K562 (cell line): Measurements from ENCODE around the gene GATA5. TPM values are rescaled to one million over a fixed set of nuclear protein-coding genes. Genes with fewer than 3 reads are reported as not detected.

Experiments used
- CREB1 ChIP-seq, 2 experiments: sonication (generic) in 1 of 2; formaldehyde crosslinking in 1 of 2; IDR thresholded peaks; 2 replicates each; pipeline versions ENCODE4 v1.6.1 to v1.8.0; 2012 to 2022; ENCODE audit warnings: inconsistent platforms in 1 of 2, mild to moderate bottlenecking in 1 of 2, missing genetic modification reagents in 1 of 2, moderate library complexity in 1 of 2
- CREBBP ChIP-seq: IDR thresholded peaks from one replicate; pipeline ENCODE4 v1.6.1; 2012; ENCODE audit warnings: low read depth, mild to moderate bottlenecking, control low read depth, inconsistent platforms, low read length
- HMG20B ChIP-seq: fragments of 250-450 bp; sonication (Bioruptor Pico); IDR thresholded peaks from 2 replicates; pipeline ENCODE4 v1.5.0; 2021; ENCODE audit warnings: mild to moderate bottlenecking
- HNRNPH1 ChIP-seq: fragments of 200-400 bp; formaldehyde crosslinking; optimal IDR thresholded peaks from 2 replicates; pipeline ENCODE3; 2017; ENCODE audit warnings: low read depth, mild to moderate bottlenecking, low read length, moderate library complexity
- JUND ChIP-seq, 2 experiments: IDR thresholded peaks; 2 replicates in 1 of 2; 3 replicates in 1 of 2; pipeline ENCODE4 v1.6.1; 2011; ENCODE audit warnings: borderline replicate concordance in 2 of 2, low read depth in 2 of 2, low read length in 2 of 2, improper control_type of control experiment in 1 of 2, missing biosample characterization in 1 of 2, missing genetic modification characterization in 1 of 2, missing genetic modification reagents in 1 of 2
- KAT8 ChIP-seq: fragments of 450-650 bp; IDR thresholded peaks from 2 replicates; pipeline ENCODE4 v1.6.1; 2016; ENCODE audit warnings: low read depth, mild to moderate bottlenecking
- MXI1 ChIP-seq: IDR thresholded peaks from 2 replicates; pipeline ENCODE4 v1.6.1; 2011; ENCODE audit warnings: low read depth, mild to moderate bottlenecking, improper control_type of control experiment, low read length
- NEUROD1 ChIP-seq: fragments of 150-350 bp; IDR thresholded peaks from 2 replicates; pipeline ENCODE4 v1.6.1; 2014; ENCODE audit warnings: borderline replicate concordance, low read length, low read depth; ENCODE audit not compliant: partially characterized antibody
- SIRT6 ChIP-seq: IDR thresholded peaks from one replicate; pipeline ENCODE4 v1.6.1; 2012; ENCODE audit warnings: low read depth, mild to moderate bottlenecking, control low read depth, inconsistent platforms, low read length, moderate library complexity
- SP1 ChIP-seq: sonication (generic); formaldehyde crosslinking; IDR thresholded peaks from 2 replicates; pipeline ENCODE4 v1.8.1; 2022; ENCODE audit warnings: mild to moderate bottlenecking, missing genetic modification reagents
- ZNF551 ChIP-seq: fragments of 250-450 bp; sonication (Bioruptor Pico); IDR thresholded peaks from 2 replicates; pipeline ENCODE4 v1.5.0; 2021; ENCODE audit warnings: mild to moderate bottlenecking, moderate library complexity
- polyA plus RNA-seq, 8 experiments: library from polyadenylated mRNA; depleted of rRNA in 4 of 8; stranded (reverse) in 5 of 8; unstranded in 3 of 8; fragments of >200 nt; fragmentation: Nextera tagmentation in 2 of 8; fragmentation: Illumina TruSeq in 1 of 8; extraction: Ambion mirVana in 2 of 8; extraction: Trizol in 1 of 8; gene quantifications; 2 replicates each; pipeline versions ENCODE4 v1.2.1 to v1.2.3, GENCODE V29; 2011 to 2014; ENCODE audit warnings: inconsistent platforms in 1 of 8, missing spikeins in 1 of 8
- total RNA-seq, 7 experiments: library from RNA; depleted of rRNA in 6 of 7; stranded (reverse); fragments of >200 nt in 6 of 7; fragmentation: Illumina TruSeq in 2 of 7; extraction: Trizol in 2 of 7; gene quantifications; 2 replicates each; pipeline versions ENCODE4 v1.2.1 to v1.2.3, GENCODE V29; 2011 to 2021; ENCODE audit warnings: low replicate concordance in 1 of 7
- TF ChIP-seq, protein P1 (sequence below), 3 experiments: fragments of 200-800 bp in 1 of 3; sonication (Bioruptor generic) in 1 of 3; sonication (generic) in 1 of 3; formaldehyde crosslinking in 1 of 3; IDR thresholded peaks; 2 replicates each; pipeline versions ENCODE4 v1.6.1 to v1.8.0; 2016 to 2022; ENCODE audit warnings: mild to moderate bottlenecking in 2 of 3, missing compliant biosample characterization in 2 of 3, missing genetic modification characterization in 2 of 3, missing genetic modification reagents in 1 of 3
- TF ChIP-seq, protein P2 (sequence below), 3 experiments: IDR thresholded peaks in 2 of 3; conservative IDR thresholded peaks in 1 of 3; 2 replicates each; pipeline ENCODE4 v1.5.1; 2011 to 2012; ENCODE audit warnings: low read length in 3 of 3, mild to moderate bottlenecking in 3 of 3, control low read depth in 2 of 3, improper control_type of control experiment in 1 of 3, inconsistent platforms in 1 of 3, low read depth in 1 of 3, mixed read lengths in 1 of 3, moderate library complexity in 1 of 3; ENCODE audit not compliant: insufficient read depth in 2 of 3
- TF ChIP-seq, protein P3 (sequence below), 2 experiments: IDR thresholded peaks; 2 replicates each; pipeline ENCODE4 v1.6.1; 2011; ENCODE audit warnings: borderline replicate concordance in 1 of 2, control low read depth in 1 of 2, low read depth in 1 of 2, low read length in 1 of 2, mild to moderate bottlenecking in 1 of 2, mixed read lengths in 1 of 2, moderate library complexity in 1 of 2; ENCODE audit not compliant: insufficient read depth in 1 of 2, insufficient read length in 1 of 2, poor library complexity in 1 of 2, severe bottlenecking in 1 of 2; ENCODE audit errors: extremely low read depth in 1 of 2
- TF ChIP-seq, protein P4 (sequence below): fragments of 250-450 bp; sonication (Bioruptor Pico); IDR thresholded peaks from 2 replicates; pipeline ENCODE4 v1.4.0; 2020; ENCODE audit warnings: mild to moderate bottlenecking, moderate library complexity, borderline replicate concordance
- TF ChIP-seq, protein P5 (sequence below): fragments of 200-800 bp; sonication (Bioruptor generic); IDR thresholded peaks from 2 replicates; pipeline ENCODE4 v1.6.1; 2017; ENCODE audit warnings: missing genetic modification characterization, missing compliant biosample characterization

Gene GATA5
- total and polyA plus RNA-seq, 9 of the 15 experiments (the other 6 are each of a cell fraction or from before 2014, with no cell fraction given), result 0.09 to 0.57 (median 0.20) TPM; not detected in 3

DNA sequence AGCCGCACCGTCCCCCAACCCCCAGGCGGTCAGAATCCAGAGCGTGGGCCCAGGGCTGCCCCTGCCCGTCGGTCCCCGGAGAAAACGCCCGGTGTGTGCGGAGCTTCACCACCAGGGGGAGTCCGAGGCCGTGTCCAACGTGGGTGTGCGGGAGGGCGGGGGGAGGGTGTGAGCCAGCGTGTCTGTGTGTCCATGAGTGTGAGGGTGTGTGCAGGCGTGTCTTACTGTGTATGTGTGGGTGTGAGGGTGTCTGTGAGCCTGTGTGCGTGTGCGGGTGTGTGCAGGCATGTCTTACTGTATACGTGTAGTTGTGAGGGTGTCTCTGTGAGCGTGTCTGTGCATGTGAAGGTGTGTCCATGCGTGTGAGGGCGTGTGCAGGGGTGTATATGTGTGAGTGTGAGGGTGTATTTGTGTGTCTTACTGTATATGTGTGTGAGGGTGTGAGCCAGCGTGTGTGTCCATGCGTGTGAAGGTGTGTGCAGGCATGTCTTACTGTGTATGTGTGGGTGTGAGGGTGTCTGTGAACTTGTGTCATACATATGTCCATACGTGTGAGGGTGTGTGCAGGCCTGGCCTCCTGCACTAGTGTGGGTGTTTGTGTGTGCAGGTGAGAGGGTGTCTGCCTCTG is 24.6 kb upstream of the GATA5 start (continued):
- TF ChIP-seq MXI1 (no peak), KAT8 (no peak), SIRT6 (no peak), CREB1 (IDR thresholded peaks at IDR 0.05) (no peak), CREB1 (CRISPR knock-in tag; IDR thresholded peaks at IDR 0.05) (peak; percentile 26; the same call in 1 of the 2 replicates), NEUROD1 (no peak), CREBBP (no peak), HNRNPH1 (no peak), JUND (IDR thresholded peaks at IDR 0.05; ENCODE audit: borderline replicate concordance, low read depth, low read length) (peak; percentile 26; the same call in 1 of the 2 replicates), JUND (tag; IDR thresholded peaks at IDR 0.05; ENCODE audit: borderline replicate concordance, low read depth, low read length) (no peak; the same call in 1 of the 3 replicates), HMG20B (CRISPR knock-in tag) (no peak), SP1 (CRISPR knock-in tag) (0 out of 2 replicates have a peak, but pooled peaks have one; percentile 42), ZNF551 (no peak)
- TF ChIP-seq, protein P1, sequence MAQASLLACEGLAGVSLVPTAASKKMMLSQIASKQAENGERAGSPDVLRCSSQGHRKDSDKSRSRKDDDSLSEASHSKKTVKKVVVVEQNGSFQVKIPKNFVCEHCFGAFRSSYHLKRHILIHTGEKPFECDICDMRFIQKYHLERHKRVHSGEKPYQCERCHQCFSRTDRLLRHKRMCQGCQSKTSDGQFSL (CRISPR knock-in tag; IDR thresholded peaks at IDR 0.05), result 0 out of 2 replicates have a peak, but pooled peaks have one; percentile 43
- TF ChIP-seq, protein P1 (tag; IDR thresholded peaks at IDR 0.05), result no peak
- TF ChIP-seq, protein P2, sequence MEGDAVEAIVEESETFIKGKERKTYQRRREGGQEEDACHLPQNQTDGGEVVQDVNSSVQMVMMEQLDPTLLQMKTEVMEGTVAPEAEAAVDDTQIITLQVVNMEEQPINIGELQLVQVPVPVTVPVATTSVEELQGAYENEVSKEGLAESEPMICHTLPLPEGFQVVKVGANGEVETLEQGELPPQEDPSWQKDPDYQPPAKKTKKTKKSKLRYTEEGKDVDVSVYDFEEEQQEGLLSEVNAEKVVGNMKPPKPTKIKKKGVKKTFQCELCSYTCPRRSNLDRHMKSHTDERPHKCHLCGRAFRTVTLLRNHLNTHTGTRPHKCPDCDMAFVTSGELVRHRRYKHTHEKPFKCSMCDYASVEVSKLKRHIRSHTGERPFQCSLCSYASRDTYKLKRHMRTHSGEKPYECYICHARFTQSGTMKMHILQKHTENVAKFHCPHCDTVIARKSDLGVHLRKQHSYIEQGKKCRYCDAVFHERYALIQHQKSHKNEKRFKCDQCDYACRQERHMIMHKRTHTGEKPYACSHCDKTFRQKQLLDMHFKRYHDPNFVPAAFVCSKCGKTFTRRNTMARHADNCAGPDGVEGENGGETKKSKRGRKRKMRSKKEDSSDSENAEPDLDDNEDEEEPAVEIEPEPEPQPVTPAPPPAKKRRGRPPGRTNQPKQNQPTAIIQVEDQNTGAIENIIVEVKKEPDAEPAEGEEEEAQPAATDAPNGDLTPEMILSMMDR (IDR thresholded peaks at IDR 0.05 in 2 of 3, conservative IDR thresholded peaks at IDR 0.05 in 1 of 3; ENCODE audit: insufficient read depth in 2 of 3, low read depth in 1 of 3, low read length in 3 of 3), result peak; percentile 88 to 92 (median 89)
- TF ChIP-seq, protein P3, sequence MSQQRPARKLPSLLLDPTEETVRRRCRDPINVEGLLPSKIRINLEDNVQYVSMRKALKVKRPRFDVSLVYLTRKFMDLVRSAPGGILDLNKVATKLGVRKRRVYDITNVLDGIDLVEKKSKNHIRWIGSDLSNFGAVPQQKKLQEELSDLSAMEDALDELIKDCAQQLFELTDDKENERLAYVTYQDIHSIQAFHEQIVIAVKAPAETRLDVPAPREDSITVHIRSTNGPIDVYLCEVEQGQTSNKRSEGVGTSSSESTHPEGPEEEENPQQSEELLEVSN (IDR thresholded peaks at IDR 0.05; ENCODE audit: borderline replicate concordance in 1 of 2, extremely low read depth in 1 of 2, insufficient read depth in 1 of 2, insufficient read length in 1 of 2, low read depth in 1 of 2, low read length in 1 of 2, poor library complexity in 1 of 2, severe bottlenecking in 1 of 2), result peak in 1 of 2 experiments; percentile 30
- TF ChIP-seq, protein P4, sequence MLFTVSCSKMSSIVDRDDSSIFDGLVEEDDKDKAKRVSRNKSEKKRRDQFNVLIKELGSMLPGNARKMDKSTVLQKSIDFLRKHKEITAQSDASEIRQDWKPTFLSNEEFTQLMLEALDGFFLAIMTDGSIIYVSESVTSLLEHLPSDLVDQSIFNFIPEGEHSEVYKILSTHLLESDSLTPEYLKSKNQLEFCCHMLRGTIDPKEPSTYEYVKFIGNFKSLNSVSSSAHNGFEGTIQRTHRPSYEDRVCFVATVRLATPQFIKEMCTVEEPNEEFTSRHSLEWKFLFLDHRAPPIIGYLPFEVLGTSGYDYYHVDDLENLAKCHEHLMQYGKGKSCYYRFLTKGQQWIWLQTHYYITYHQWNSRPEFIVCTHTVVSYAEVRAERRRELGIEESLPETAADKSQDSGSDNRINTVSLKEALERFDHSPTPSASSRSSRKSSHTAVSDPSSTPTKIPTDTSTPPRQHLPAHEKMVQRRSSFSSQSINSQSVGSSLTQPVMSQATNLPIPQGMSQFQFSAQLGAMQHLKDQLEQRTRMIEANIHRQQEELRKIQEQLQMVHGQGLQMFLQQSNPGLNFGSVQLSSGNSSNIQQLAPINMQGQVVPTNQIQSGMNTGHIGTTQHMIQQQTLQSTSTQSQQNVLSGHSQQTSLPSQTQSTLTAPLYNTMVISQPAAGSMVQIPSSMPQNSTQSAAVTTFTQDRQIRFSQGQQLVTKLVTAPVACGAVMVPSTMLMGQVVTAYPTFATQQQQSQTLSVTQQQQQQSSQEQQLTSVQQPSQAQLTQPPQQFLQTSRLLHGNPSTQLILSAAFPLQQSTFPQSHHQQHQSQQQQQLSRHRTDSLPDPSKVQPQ (CRISPR knock-in tag), result no peak
- TF ChIP-seq, protein P5, sequence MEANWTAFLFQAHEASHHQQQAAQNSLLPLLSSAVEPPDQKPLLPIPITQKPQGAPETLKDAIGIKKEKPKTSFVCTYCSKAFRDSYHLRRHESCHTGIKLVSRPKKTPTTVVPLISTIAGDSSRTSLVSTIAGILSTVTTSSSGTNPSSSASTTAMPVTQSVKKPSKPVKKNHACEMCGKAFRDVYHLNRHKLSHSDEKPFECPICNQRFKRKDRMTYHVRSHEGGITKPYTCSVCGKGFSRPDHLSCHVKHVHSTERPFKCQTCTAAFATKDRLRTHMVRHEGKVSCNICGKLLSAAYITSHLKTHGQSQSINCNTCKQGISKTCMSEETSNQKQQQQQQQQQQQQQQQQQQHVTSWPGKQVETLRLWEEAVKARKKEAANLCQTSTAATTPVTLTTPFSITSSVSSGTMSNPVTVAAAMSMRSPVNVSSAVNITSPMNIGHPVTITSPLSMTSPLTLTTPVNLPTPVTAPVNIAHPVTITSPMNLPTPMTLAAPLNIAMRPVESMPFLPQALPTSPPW (CRISPR knock-in tag), result peak; percentile 92
